Esophagus muscularis mucosa (tissue), 4 donors: ENCODE data around the gene NEURL3. TPM values are rescaled to one million over a fixed set of nuclear protein-coding genes. Genes with fewer than 3 reads are reported as not detected.

Experiments used
- DNase-seq: peaks from one replicate; pipeline ENCODE4 v3.0.0-alpha.2; 2017; ENCODE audit errors: extremely low spot score
- H3K27ac ChIP-seq, 4 donors: fragments of 200-600 bp; sonication (generic); replicated peaks in 1 of 4; 1 replicate in 3 of 4; 2 replicates in 1 of 4; pipeline ENCODE4 v1.5.1; 2016 to 2019; ENCODE audit warnings: mild to moderate bottlenecking in 1 of 4
- H3K27me3 ChIP-seq, 4 donors: fragments of 200-600 bp; sonication (generic); one replicate each; pipeline versions ENCODE4 v1.5.1 to v1.6.0; 2016 to 2019
- H3K36me3 ChIP-seq, 4 donors: fragments of 200-600 bp; sonication (generic); one replicate each; pipeline ENCODE4 v1.5.1; 2016 to 2019
- H3K4me1 ChIP-seq, 4 donors: fragments of 200-600 bp; sonication (generic); one replicate each; pipeline ENCODE4 v1.5.1; 2016 to 2019
- H3K4me3 ChIP-seq, 4 donors: fragments of 200-600 bp; sonication (generic); 1 replicate in 2 of 4; 2 replicates in 2 of 4; pipeline ENCODE4 v1.5.1; 2016 to 2019; ENCODE audit warnings: mild to moderate bottlenecking in 4 of 4, moderate library complexity in 1 of 4
- H3K9me3 ChIP-seq, 4 donors: fragments of 200-600 bp; sonication (generic); 1 replicate in 3 of 4; 2 replicates in 1 of 4; pipeline ENCODE4 v1.5.1; 2016 to 2019
- CTCF ChIP-seq, 3 experiments: fragments of 200-600 bp in 2 of 3; fragments of 450-650 bp in 1 of 3; sonication (generic) in 2 of 3; IDR thresholded peaks; one replicate each; pipeline ENCODE4 v1.5.1; 2017 to 2019; ENCODE audit warnings: antibody characterized with exemption in 3 of 3, mild to moderate bottlenecking in 2 of 3, moderate library complexity in 1 of 3
- EP300 ChIP-seq: sonication (generic); formaldehyde crosslinking; IDR thresholded peaks from one replicate; pipeline ENCODE4 v1.6.1; 2017; ENCODE audit warnings: antibody characterized with exemption
- POLR2A ChIP-seq: fragments of 450-650 bp; IDR thresholded peaks from one replicate; pipeline ENCODE4 v1.6.1; 2017; ENCODE audit warnings: antibody characterized with exemption, moderate library complexity, mild to moderate bottlenecking, low read depth
- POLR2AphosphoS5 ChIP-seq, 2 donors: sonication (generic); formaldehyde crosslinking; IDR thresholded peaks; one replicate each; pipeline ENCODE4 v1.6.1; 2017; ENCODE audit warnings: antibody characterized with exemption in 2 of 2
- WGBS: methylation state at CpG from one replicate; pipeline ENCODE4 v1.1.5; 2018; 5-methylcytosine and 5-hydroxymethylcytosine counted together
- intact Hi-C: fragments of 100-400 bp; cut with DNase I; formaldehyde crosslinking; loops from one replicate; pipeline ENCODE4 v1.15.1; 2023
- total RNA-seq, 4 donors: library from RNA; depleted of rRNA; stranded (reverse); fragments of >200 nt; gene quantifications; one replicate each; pipeline versions ENCODE4 v1.1.0 to v1.2.1, GENCODE V29; 2016

NEURL3 gene
- total RNA-seq, 4 donors from 2014 or later = not detected

GRCh38 chr2:96520697-96521096 is 15.5 kb upstream of the NEURL3 start:
- Histone ChIP-seq H3K9me3 (peaks cover 0 to 7% (median 3%) of the 10 kb centered on the region in 4 donors), H3K4me3 (no peak overlapping the region), H3K27ac (no peak overlapping the region), H3K27me3 (no peaks in the 10 kb centered on the region), H3K36me3 (no peaks in the 10 kb centered on the region), H3K4me1 (no peaks in the 10 kb centered on the region)
- intact Hi-C loops = no loop called here
- TF ChIP-seq EP300 (no peak), CTCF (IDR thresholded peaks at IDR 0.05) (no peak), POLR2A (no peak), POLR2AphosphoS5 (IDR thresholded peaks at IDR 0.05) (no peak)
- no peak for DNase-seq
- 52% methylated on average over 3 of the region's 3 CpGs for WGBS

- no peaks in the 10 kb centered on the region for H3K27me3 ChIP-seq
- WGBS = 85% methylated on average over 4 of the region's 4 CpGs
- TF ChIP-seq POLR2A (no peak), CTCF (IDR thresholded peaks at IDR 0.05) (no peak), EP300 (no peak), POLR2AphosphoS5 (IDR thresholded peaks at IDR 0.05) (no peak)
- no peaks in the 10 kb centered on the region for H3K36me3 ChIP-seq
- no peaks in the 10 kb centered on the region for H3K4me1 ChIP-seq
- intact Hi-C loops = no loop called here
- no peak overlapping the region for H3K27ac ChIP-seq
- DNase-seq = no peak
- H3K9me3 ChIP-seq = peaks cover 0 to 7% (median 3%) of the 10 kb centered on the region in 4 donors
- H3K4me3 ChIP-seq = no peak overlapping the region
Measured at GRCh38 chr2:96520231-96520630, 15.1 kb upstream of the NEURL3 start.

GRCh38 chr2:96517079-96517478 is 11.9 kb upstream of the NEURL3 start:
- 94% methylated on average over 1 of the region's 1 CpG for WGBS
- intact Hi-C loops = no loop called here
- peaks cover 0 to 7% (median 3%) of the 10 kb centered on the region in 4 donors for H3K9me3 ChIP-seq
- no peak overlapping the region for H3K4me3 ChIP-seq
- no peak overlapping the region for H3K27ac ChIP-seq
- no peaks in the 10 kb centered on the region for H3K36me3 ChIP-seq
- no peak for DNase-seq
- H3K27me3 ChIP-seq = no peaks in the 10 kb centered on the region
- H3K4me1 ChIP-seq = no peaks in the 10 kb centered on the region
- TF ChIP-seq CTCF (IDR thresholded peaks at IDR 0.05) = no peak
- no peak for TF ChIP-seq EP300
- no peak for TF ChIP-seq POLR2AphosphoS5 (IDR thresholded peaks at IDR 0.05)
- TF ChIP-seq POLR2A = no peak

- TF ChIP-seq CTCF (IDR thresholded peaks at IDR 0.05) (no peak), POLR2AphosphoS5 (IDR thresholded peaks at IDR 0.05) (no peak), POLR2A (no peak), EP300 (no peak)
- Histone ChIP-seq H3K4me3 (no peak overlapping the region), H3K27ac (no peak overlapping the region), H3K27me3 (no peaks in the 10 kb centered on the region), H3K36me3 (no peaks in the 10 kb centered on the region), H3K9me3 (peaks cover 0 to 7% (median 3%) of the 10 kb centered on the region in 4 donors), H3K4me1 (peaks cover 0 to 2% (median under 1%) of the 10 kb centered on the region in 4 donors)
- no peak for DNase-seq
- intact Hi-C loops = loop anchor here (5.0 kb wide), 1 partner anchor 38 kb away; no protein-coding TSS in a partner anchor
- WGBS = 98% methylated on average over 6 of the region's 6 CpGs
Measured at GRCh38 chr2:96514521-96514920, 9.4 kb upstream of the NEURL3 start.

- intact Hi-C loops = loop anchor here (5.0 kb wide), 1 partner anchor 40 kb away; no protein-coding TSS in a partner anchor
- WGBS = 82% methylated on average over 3 of the region's 4 CpGs
- Histone ChIP-seq H3K4me1 (peaks cover 8 to 23% (median 20%) of the 10 kb centered on the region in 4 donors), H3K9me3 (peaks cover 0 to 7% (median 2%) of the 10 kb centered on the region in 4 donors), H3K4me3 (no peak overlapping the region), H3K27me3 (no peaks in the 10 kb centered on the region), H3K36me3 (no peaks in the 10 kb centered on the region), H3K27ac (no peak overlapping the region)
- no peak for TF ChIP-seq CTCF (IDR thresholded peaks at IDR 0.05)
- no peak for DNase-seq
Measured at GRCh38 chr2:96512341-96512740, 7.2 kb upstream of the NEURL3 start.
